ENCODE measurements around the gene ZBTB3. TPM values are rescaled to one million over a fixed set of nuclear protein-coding genes. Genes with fewer than 3 reads are reported as not detected.

Gene ZBTB3
- polyA plus RNA-seq, 1 donor from 2014 or later = 8.5 TPM

- H3K27ac ChIP-seq (ENCODE audit: low read length) = no peak overlapping the region
- H3F3A ChIP-seq (ENCODE audit: insufficient read depth, low read length, poor library complexity, severe bottlenecking) = no peaks in the 10 kb centered on the region
- H3K4me3 ChIP-seq (ENCODE audit: low read length) = no peak overlapping the region
- TF ChIP-seq MXI1 (conservative IDR thresholded peaks at IDR 0.05; ENCODE audit: poor library complexity, severe bottlenecking) (no peak), EZH2 (IDR thresholded peaks at IDR 0.05; ENCODE audit: borderline replicate concordance, insufficient read depth, low read length, poor library complexity, severe bottlenecking) (no peak), RAD21 (conservative IDR thresholded peaks at IDR 0.05) (no peak), CTCF (IDR thresholded peaks at IDR 0.05; ENCODE audit: poor library complexity, severe bottlenecking) (no peak), EP300 (conservative IDR thresholded peaks at IDR 0.05; ENCODE audit: poor library complexity, severe bottlenecking) (no peak), TAF1 (IDR thresholded peaks at IDR 0.05; ENCODE audit: low read depth) (no peak), SMC3 (conservative IDR thresholded peaks at IDR 0.05; ENCODE audit: poor library complexity) (no peak), POLR2AphosphoS5 (IDR thresholded peaks at IDR 0.05) (no peak)
- TF ChIP-seq, protein P1, sequence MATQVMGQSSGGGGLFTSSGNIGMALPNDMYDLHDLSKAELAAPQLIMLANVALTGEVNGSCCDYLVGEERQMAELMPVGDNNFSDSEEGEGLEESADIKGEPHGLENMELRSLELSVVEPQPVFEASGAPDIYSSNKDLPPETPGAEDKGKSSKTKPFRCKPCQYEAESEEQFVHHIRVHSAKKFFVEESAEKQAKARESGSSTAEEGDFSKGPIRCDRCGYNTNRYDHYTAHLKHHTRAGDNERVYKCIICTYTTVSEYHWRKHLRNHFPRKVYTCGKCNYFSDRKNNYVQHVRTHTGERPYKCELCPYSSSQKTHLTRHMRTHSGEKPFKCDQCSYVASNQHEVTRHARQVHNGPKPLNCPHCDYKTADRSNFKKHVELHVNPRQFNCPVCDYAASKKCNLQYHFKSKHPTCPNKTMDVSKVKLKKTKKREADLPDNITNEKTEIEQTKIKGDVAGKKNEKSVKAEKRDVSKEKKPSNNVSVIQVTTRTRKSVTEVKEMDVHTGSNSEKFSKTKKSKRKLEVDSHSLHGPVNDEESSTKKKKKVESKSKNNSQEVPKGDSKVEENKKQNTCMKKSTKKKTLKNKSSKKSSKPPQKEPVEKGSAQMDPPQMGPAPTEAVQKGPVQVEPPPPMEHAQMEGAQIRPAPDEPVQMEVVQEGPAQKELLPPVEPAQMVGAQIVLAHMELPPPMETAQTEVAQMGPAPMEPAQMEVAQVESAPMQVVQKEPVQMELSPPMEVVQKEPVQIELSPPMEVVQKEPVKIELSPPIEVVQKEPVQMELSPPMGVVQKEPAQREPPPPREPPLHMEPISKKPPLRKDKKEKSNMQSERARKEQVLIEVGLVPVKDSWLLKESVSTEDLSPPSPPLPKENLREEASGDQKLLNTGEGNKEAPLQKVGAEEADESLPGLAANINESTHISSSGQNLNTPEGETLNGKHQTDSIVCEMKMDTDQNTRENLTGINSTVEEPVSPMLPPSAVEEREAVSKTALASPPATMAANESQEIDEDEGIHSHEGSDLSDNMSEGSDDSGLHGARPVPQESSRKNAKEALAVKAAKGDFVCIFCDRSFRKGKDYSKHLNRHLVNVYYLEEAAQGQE (IDR thresholded peaks at IDR 0.05; ENCODE audit: borderline replicate concordance) = no peak
- H3K36me3 ChIP-seq (ENCODE audit: insufficient read depth, low read length) = no peaks in the 10 kb centered on the region
- no peak overlapping the region for H3K9ac ChIP-seq (ENCODE audit: low read length)
- peaks cover 3% of the 10 kb centered on the region for H3K79me2 ChIP-seq (replicated peaks; ENCODE audit: insufficient read depth, low read length)
- H3K27me3 ChIP-seq (ENCODE audit: insufficient read depth, low read depth, low read length) = no peaks in the 10 kb centered on the region
- H3K4me2 ChIP-seq (ENCODE audit: low read length) = no peak overlapping the region
- no peaks in the 10 kb centered on the region for H3K9me2 ChIP-seq (ENCODE audit: insufficient read depth, low read length)
- no peak overlapping the region for H2AFZ ChIP-seq (ENCODE audit: low read depth, low read length)
- H4K20me1 ChIP-seq (ENCODE audit: insufficient read depth) = no peaks in the 10 kb centered on the region
- no peaks in the 10 kb centered on the region for H3K9me3 ChIP-seq (ENCODE audit: low read length)
These were observed 24.5 kb upstream of the ZBTB3 start for GRCh38 chr11:62778441-62778840.

DNA sequence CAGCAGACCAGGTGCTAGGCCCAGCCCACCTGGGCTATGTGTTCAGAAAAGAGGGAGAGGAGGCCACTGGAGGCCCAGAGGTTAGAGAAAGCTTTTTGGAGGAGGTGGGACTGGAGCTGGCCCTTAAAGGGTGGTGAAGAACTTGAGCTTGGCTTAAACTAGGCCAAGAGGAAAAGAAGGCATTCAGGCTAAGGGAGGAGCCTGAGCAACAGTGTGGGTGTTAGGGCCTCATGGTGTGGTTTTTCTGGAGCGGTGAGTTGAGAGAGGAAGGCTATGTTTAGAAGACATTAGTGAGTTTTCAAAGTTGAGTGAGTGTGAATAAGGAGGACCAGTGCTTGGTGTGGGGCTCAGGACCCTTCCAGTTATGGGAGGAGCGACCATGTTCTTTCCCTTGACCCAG is 23.4 kb upstream of the ZBTB3 start:
- Histone ChIP-seq H3K27me3 (ENCODE audit: insufficient read depth, low read depth, low read length) (no peaks in the 10 kb centered on the region), H3K9me2 (ENCODE audit: insufficient read depth, low read length) (no peaks in the 10 kb centered on the region), H4K20me1 (ENCODE audit: insufficient read depth) (no peaks in the 10 kb centered on the region), H3K36me3 (ENCODE audit: insufficient read depth, low read length) (no peaks in the 10 kb centered on the region), H3K9ac (ENCODE audit: low read length) (no peak overlapping the region), H3K9me3 (ENCODE audit: low read length) (no peaks in the 10 kb centered on the region), H3K79me2 (replicated peaks; ENCODE audit: insufficient read depth, low read length) (peaks cover 3% of the 10 kb centered on the region), H3F3A (ENCODE audit: insufficient read depth, low read length, poor library complexity, severe bottlenecking) (no peaks in the 10 kb centered on the region), H3K4me2 (ENCODE audit: low read length) (no peak overlapping the region), H2AFZ (ENCODE audit: low read depth, low read length) (no peak overlapping the region), H3K4me3 (ENCODE audit: low read length) (no peak overlapping the region), H3K27ac (ENCODE audit: low read length) (no peak overlapping the region)
- TF ChIP-seq EP300 (conservative IDR thresholded peaks at IDR 0.05; ENCODE audit: poor library complexity, severe bottlenecking) (no peak), RAD21 (conservative IDR thresholded peaks at IDR 0.05) (no peak), CTCF (IDR thresholded peaks at IDR 0.05; ENCODE audit: poor library complexity, severe bottlenecking) (no peak), MXI1 (conservative IDR thresholded peaks at IDR 0.05; ENCODE audit: poor library complexity, severe bottlenecking) (no peak), EZH2 (IDR thresholded peaks at IDR 0.05; ENCODE audit: borderline replicate concordance, insufficient read depth, low read length, poor library complexity, severe bottlenecking) (no peak), POLR2AphosphoS5 (IDR thresholded peaks at IDR 0.05) (no peak), SMC3 (conservative IDR thresholded peaks at IDR 0.05; ENCODE audit: poor library complexity) (no peak), TAF1 (IDR thresholded peaks at IDR 0.05; ENCODE audit: low read depth) (no peak)
- TF ChIP-seq, protein P1 (IDR thresholded peaks at IDR 0.05; ENCODE audit: borderline replicate concordance) = no peak

Measured in neural cell (in vitro differentiated cells).